ENCODE data around the gene WNT3A.

Gene WNT3A

GRCh38 chr1:228058949-228059633 lies 52.3 kb downstream of the WNT3A start:
- DNase-seq = peak; percentile 42

- DNase-seq = peak; percentile 64
These were observed 53.0 kb downstream of the WNT3A start for GRCh38 chr1:228059634-228060457.

- DNase-seq = no peak
These were observed 53.8 kb downstream of the WNT3A start for GRCh38 chr1:228060458-228061190.

GRCh38 chr1:228061411-228062084 lies 54.8 kb downstream of the WNT3A start:
- DNase-seq = no peak

- no peak for DNase-seq
These were observed 55.4 kb downstream of the WNT3A start for GRCh38 chr1:228062085-228062791.

GRCh38 chr1:228062812-228063211 lies 56.0 kb downstream of the WNT3A start:
- DNase-seq = no peak

- DNase-seq = no peak
These were observed 56.7 kb downstream of the WNT3A start for GRCh38 chr1:228063251-228064191.

- no peak for DNase-seq
These were observed 57.5 kb downstream of the WNT3A start for GRCh38 chr1:228064296-228064695.

GRCh38 chr1:228064741-228065542 lies 58.1 kb downstream of the WNT3A start:
- DNase-seq = no peak

DNA sequence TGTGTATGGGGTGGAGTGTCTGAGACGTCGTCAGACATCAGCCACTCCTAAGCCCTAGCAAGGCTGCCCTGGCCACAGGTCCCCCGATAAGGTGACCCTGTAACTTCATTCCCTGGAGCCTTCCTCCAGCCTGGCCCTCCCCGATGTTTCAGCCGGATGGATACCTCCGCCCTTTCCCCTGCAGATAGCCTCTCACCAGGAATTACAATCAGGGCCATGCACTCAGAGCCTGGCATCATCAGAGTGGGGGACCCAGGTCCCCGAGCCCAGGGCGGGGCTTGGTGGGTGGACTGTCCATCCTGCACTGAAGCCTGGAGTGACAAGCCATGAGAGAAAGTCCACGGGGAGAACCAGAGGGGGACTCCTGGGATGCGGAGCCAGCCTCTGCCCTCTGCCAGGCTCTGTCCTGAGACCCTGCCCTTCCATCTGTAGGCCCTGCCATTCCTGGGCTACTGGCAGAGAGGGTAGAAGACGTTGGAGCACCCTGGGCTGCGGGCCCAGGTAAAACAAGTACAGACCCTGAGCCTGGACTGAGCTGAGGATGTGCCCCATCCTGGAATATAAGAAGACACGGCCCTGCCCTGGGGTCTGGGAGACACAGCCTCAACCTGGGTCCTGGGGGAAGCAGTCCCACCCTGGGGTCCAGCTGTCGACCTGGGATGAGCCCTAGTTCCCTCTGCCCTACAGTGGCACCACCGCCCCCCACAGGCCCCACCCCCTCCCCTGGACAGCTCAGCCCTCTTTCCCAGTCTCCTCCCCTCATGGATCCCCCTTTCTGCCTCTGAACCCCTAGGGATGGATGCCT lies 58.9 kb downstream of the WNT3A start:
- DNase-seq = no peak

DNA sequence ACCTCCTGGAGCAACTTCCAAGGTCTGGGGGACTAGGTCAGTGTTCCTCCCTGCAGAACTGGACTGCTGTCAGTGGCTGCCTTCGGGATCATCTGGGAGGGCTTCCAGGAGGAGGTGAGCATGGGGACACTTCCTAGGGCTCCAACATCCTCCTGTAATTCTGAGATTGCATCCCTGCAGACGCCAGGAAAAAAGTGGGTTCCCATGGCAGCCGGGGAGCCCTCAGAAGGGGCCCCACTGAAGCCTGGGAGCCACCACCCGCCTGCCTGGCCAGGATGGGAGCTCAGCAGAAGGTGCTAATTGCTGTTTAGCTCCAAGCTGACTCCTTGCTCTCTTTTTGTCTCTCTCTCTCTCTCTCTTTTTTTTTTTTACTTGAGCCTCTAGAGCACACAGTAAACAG lies 59.6 kb downstream of the WNT3A start:
- DNase-seq = no peak

DNA sequence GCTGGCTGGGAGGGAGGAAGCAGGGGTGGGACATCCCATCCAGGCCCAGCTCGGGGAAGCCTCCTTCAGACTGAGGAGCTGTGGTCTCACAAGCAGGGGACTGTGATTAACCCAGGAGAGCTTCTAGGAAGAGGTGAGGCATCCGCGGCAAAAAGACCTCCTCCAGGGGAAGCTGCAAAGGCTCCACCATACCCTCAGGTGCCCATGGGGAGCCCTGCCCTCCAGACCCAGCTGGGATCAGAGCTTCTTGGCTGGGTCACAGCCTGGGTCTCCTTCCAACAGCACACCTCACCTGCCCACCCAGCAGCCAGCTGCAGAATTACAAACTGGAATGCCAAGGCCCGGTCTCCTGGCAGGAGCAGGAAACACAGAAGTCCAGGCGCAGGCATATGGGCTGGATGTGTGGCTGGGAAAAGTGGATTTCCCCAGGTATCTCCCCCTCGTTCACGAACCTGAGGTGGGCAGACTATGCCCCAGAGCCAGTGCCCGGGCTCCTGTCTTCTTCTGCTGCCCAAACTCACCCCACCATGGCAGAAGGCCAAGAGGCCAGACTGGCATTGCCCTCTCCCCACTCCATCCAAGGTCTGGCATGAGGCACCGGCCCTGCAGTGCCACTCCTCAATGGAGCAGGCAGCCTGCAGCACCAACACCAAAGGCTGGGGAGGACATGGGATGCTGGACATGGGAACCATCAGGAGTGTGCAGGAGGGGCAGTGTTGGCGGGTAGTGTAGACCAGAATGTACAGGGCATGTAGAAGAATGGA lies 60.3 kb downstream of the WNT3A start:
- no peak for DNase-seq

DNA sequence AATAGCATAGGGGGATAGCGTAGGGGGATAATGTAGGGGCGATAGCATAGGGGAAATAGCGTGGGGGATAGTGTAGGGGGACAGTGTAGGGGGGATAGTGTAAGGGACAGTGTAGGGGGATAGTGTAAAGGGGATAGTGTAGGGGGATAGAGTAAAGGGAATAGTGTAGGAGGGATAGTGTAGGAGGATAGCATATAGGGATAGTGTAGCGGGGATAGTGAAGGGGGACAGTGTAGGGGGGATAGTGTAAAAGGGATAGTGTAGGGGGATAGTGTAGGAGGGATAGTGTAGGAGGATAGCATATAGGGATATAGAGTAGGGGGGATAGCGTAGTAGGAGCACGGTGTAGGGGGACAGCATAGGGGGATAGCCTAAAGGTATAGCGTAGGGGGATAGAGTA lies 61.6 kb downstream of the WNT3A start:
- DNase-seq = no peak

- DNase-seq = no peak
These were observed 63.4 kb downstream of the WNT3A start for GRCh38 chr1:228070173-228070572.

GRCh38 chr1:228070851-228071250 lies 64.1 kb downstream of the WNT3A start:
- no peak for DNase-seq

DNA sequence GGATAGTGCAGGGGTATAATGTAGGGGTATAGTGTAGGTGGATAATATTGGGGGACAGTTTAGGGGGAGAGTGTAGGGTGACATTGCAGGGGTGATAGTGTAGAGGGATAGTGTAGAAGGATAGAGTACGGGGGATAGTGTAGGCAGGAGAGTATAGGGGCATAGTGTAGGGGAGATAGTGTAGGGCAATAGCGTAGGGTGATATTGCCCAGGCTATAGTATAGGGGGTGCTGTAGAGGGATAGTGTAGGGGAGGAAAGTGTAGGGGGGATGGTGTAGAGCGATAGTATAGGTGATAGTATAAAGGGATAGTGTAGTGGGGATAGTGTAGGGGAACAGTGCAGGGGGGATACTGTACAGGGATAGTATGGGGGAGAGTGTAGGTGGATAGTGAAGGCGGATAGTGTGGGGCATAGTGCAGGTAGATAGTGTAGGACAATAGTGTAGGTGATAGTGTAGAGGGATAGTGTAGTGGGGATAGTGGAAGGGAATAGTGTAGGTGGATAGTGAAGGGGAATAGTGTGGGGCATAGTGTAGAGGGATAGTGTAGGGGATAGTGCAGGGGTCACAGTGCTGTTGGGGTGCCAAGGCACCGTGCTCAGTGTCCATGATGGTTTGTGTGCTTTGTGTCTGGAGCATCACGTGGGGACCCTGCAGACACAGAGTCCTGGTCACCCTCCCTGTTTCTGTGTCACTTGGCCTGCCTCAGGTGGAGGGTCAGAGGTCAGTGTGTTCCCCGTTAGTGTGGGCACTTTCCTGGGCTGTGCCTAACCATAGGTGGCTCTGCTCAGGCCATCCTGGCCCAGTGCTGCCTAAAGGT lies 65.2 kb downstream of the WNT3A start:
- DNase-seq = no peak

- DNase-seq = no peak
These were observed 65.9 kb downstream of the WNT3A start for GRCh38 chr1:228072658-228073043.
